HG03460 (cell line): ENCODE data around the gene ID4.
"Not testable (repeated sequence)": the region's sequence is repeated elsewhere in the genome, so short reads cannot be mapped to it uniquely, and the experiment has no call there.

Experiments used
- ATAC-seq: cut with Tn5 transposase; IDR thresholded peaks from one replicate; pipeline ENCODE4 v1.9.1; 2021; ENCODE audit not compliant: unreplicated experiment

The ID4 gene

GRCh38 chr6:19831358-19831757 lies 5.8 kb upstream of the ID4 start:
- no peak for ATAC-seq

GRCh38 chr6:19833947-19834346 lies 3.2 kb upstream of the ID4 start:
- no peak for ATAC-seq

GRCh38 chr6:19834858-19835257 lies 2.3 kb upstream of the ID4 start:
- no peak for ATAC-seq

GRCh38 chr6:19835605-19836004 lies 1.6 kb upstream of the ID4 start:
- ATAC-seq = no peak

- no peak for ATAC-seq
These were observed 606 bp downstream of the ID4 start for GRCh38 chr6:19837511-19838441.

- no peak for ATAC-seq
These were observed 1.5 kb downstream of the ID4 start for GRCh38 chr6:19838442-19839236.

GRCh38 chr6:19839237-19839546 lies 2.0 kb downstream of the ID4 start:
- ATAC-seq = no peak

GRCh38 chr6:19839788-19840187 lies 2.6 kb downstream of the ID4 start:
- ATAC-seq = no peak

GRCh38 chr6:19841181-19841580 lies 4.0 kb downstream of the ID4 start:
- ATAC-seq = no peak

- ATAC-seq = no peak
These were observed 5.0 kb downstream of the ID4 start for GRCh38 chr6:19842030-19842615.

- no peak for ATAC-seq
These were observed 7.5 kb downstream of the ID4 start for GRCh38 chr6:19844689-19845088.

GRCh38 chr6:19845266-19846041 lies 8.3 kb downstream of the ID4 start:
- no peak for ATAC-seq

GRCh38 chr6:19848465-19849029 lies 11.4 kb downstream of the ID4 start:
- no peak for ATAC-seq

GRCh38 chr6:19849196-19849595 lies 12.0 kb downstream of the ID4 start:
- ATAC-seq = no peak

GRCh38 chr6:19849755-19850154 lies 12.6 kb downstream of the ID4 start:
- ATAC-seq = no peak

GRCh38 chr6:19851241-19852089 lies 14.3 kb downstream of the ID4 start:
- ATAC-seq = no peak

GRCh38 chr6:19852090-19852457 lies 14.9 kb downstream of the ID4 start:
- no peak for ATAC-seq

GRCh38 chr6:19852927-19853326 lies 15.8 kb downstream of the ID4 start:
- no peak for ATAC-seq

- ATAC-seq = not testable (repeated sequence)
These were observed 17.3 kb downstream of the ID4 start for GRCh38 chr6:19854421-19855015.

- ATAC-seq = no peak
These were observed 18.4 kb downstream of the ID4 start for GRCh38 chr6:19855536-19855935.
